CD4-positive, alpha-beta memory T cell (primary cell): ENCODE data around the gene CHP1. TPM values are rescaled to one million over a fixed set of nuclear protein-coding genes. Genes with fewer than 3 reads are reported as not detected.
A peak's percentile ranks its signal among the peaks of the same experiment; 100 is the strongest.

Experiments
- CTCF ChIA-PET: fragments of 350-600 bp; sonication (Branson Sonifier 250); formaldehyde crosslinking; loops from one replicate; lab custom pipeline; 2021; ENCODE audit warnings: inconsistent platforms; ENCODE audit not compliant: partially characterized antibody; lab: Charles Lee
- POLR2A ChIA-PET: fragments of 350-600 bp; sonication (Branson Sonifier 250); formaldehyde crosslinking; loops from one replicate; lab custom pipeline; 2021; ENCODE audit not compliant: partially characterized antibody; lab: Charles Lee
- DNase-seq, 5 donors: peaks; one replicate each; pipeline versions ENCODE4 v3.0.0 to v3.0.0-alpha.2; 2020 to 2022; ENCODE audit warnings: mixed read lengths in 1 of 5
- H3K27ac ChIP-seq: one replicate; pipeline ENCODE4 v1.7.0; 2013; ENCODE audit warnings: low read depth, low read length
- H3K27me3 ChIP-seq: 2 replicates; pipeline ENCODE4 v1.7.0; 2013; ENCODE audit warnings: mild to moderate bottlenecking, low read length, moderate library complexity; ENCODE audit not compliant: insufficient read depth
- H3K36me3 ChIP-seq: 2 replicates; pipeline ENCODE4 v1.7.0; 2013; ENCODE audit warnings: mild to moderate bottlenecking, low read length, moderate library complexity; ENCODE audit not compliant: insufficient read depth
- H3K4me1 ChIP-seq: 2 replicates; pipeline ENCODE4 v1.7.0; 2013; ENCODE audit warnings: mild to moderate bottlenecking, low read length, moderate library complexity; ENCODE audit not compliant: insufficient read depth
- H3K4me3 ChIP-seq, 2 donors: one replicate each; pipeline ENCODE4 v1.7.0; 2013; ENCODE audit warnings: low read length in 2 of 2, mild to moderate bottlenecking in 1 of 2
- H3K9me3 ChIP-seq, 2 donors: one replicate each; pipeline ENCODE4 v1.7.0; 2013; ENCODE audit warnings: low read length in 2 of 2, control low read depth in 1 of 2; ENCODE audit not compliant: control insufficient read depth in 1 of 2
- H3K27ac Mint-ChIP-seq, 7 donors: one replicate each; pipeline ENCODE4 v1.8.0; 2020 to 2021; ENCODE audit warnings: mixed read lengths in 7 of 7, mild to moderate bottlenecking in 6 of 7, inconsistent platforms in 3 of 7, moderate library complexity in 3 of 7
- H3K27me3 Mint-ChIP-seq, 2 donors: one replicate each; pipeline ENCODE4 v1.8.0; 2020 to 2021; ENCODE audit warnings: mixed read lengths in 2 of 2
- H3K36me3 Mint-ChIP-seq, 2 donors: one replicate each; pipeline ENCODE4 v1.8.0; 2020 to 2021; ENCODE audit warnings: mixed read lengths in 2 of 2, inconsistent platforms in 1 of 2, mild to moderate bottlenecking in 1 of 2
- H3K4me1 Mint-ChIP-seq, 4 donors: one replicate each; pipeline ENCODE4 v1.8.0; 2020 to 2021; ENCODE audit warnings: mixed read lengths in 4 of 4, mild to moderate bottlenecking in 1 of 4
- H3K4me3 Mint-ChIP-seq, 8 donors: one replicate each; pipeline ENCODE4 v1.8.0; 2020 to 2021; ENCODE audit warnings: mixed read lengths in 8 of 8, mild to moderate bottlenecking in 7 of 8, moderate library complexity in 6 of 8, inconsistent platforms in 3 of 8
- H3K9me3 Mint-ChIP-seq, 8 donors: one replicate each; pipeline ENCODE4 v1.8.0; 2020 to 2021; ENCODE audit warnings: mixed read lengths in 8 of 8, mild to moderate bottlenecking in 5 of 8, inconsistent platforms in 3 of 8, moderate library complexity in 1 of 8
- intact Hi-C: fragments of 100-400 bp; cut with micrococcal nuclease; formaldehyde crosslinking; loops from one replicate; pipeline ENCODE4 v1.15.1; 2023
- polyA plus RNA-seq, 2 donors: library from polyadenylated mRNA; unstranded; fragments of 300-500 nt; fragmentation: Illumina TruSeq; gene quantifications; one replicate each; pipeline ENCODE4 v1.2.3, GENCODE V29; 2021
- total RNA-seq, 2 experiments: library from RNA; stranded (reverse); gene quantifications; one replicate each; pipeline ENCODE4 v1.2.3, GENCODE V29; 2021

CHP1 gene
- total and polyA plus RNA-seq, 4 experiments from 2014 or later: 9.8 to 27.1 (median 21.4) TPM

DNA sequence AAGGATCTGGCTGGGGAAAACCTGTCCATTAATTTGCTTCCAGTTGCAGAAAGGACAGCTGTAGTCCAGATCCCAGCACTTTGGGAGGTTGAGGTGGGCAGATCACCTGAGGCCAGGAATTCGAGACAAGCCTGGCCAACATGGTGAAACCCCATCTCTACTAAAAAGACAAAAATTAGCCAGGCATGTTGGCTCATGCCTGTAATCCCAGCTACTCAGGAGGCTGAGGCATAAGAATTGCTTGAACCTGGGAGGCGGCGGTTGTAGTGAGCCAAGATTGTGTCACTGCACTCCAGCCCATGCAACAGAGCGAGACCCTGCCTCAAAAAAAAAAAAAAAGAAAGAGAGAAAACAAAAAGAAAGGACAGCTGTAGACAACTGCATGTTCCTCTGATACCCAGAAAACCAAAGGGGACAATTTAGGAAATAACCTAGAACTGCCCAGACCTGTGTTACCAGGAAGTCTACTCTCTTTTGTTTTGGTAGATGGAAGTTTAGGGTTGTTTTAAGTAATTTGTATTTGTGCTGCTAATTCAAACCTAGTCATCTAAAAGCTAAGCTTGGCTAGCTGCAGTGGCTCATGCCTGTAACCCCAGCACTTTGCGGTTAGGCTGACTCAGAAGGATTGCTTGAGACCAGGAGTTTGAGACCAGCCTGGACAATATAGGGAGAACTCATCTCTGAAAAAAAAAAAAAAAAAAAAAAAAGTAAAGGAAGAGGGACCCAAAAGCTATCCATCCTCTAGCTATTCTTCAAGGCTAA lies 23.2 kb upstream of the CHP1 start:
- peaks cover 4 to 7% of the 10 kb centered on the region in 2 donors for H3K27me3 Mint-ChIP-seq
- no peaks in the 10 kb centered on the region for H3K9me3 ChIP-seq
- POLR2A ChIA-PET: no interaction called here
- no peaks in the 10 kb centered on the region for H3K4me1 Mint-ChIP-seq
- CTCF ChIA-PET: interaction anchor here (0.6 to 1.5 kb wide), 3 partner anchors 10 to 533 kb away, joined by 3 read pairs; partner anchors contain the start of gene VPS18
- H3K27ac ChIP-seq: no peak overlapping the region
- H3K4me3 ChIP-seq: no peak overlapping the region
- no peaks in the 10 kb centered on the region for H3K36me3 ChIP-seq
- H3K27ac Mint-ChIP-seq: no peak overlapping the region
- intact Hi-C loops: no loop called here
- H3K9me3 Mint-ChIP-seq: no peaks in the 10 kb centered on the region
- no peaks in the 10 kb centered on the region for H3K36me3 Mint-ChIP-seq
- no peak for DNase-seq
- H3K27me3 ChIP-seq: no peaks in the 10 kb centered on the region
- H3K4me1 ChIP-seq: no peaks in the 10 kb centered on the region
- no peak overlapping the region for H3K4me3 Mint-ChIP-seq

GRCh38 chr15:41215708-41216107 lies 15.4 kb upstream of the CHP1 start:
- H3K4me1 ChIP-seq: no peaks in the 10 kb centered on the region
- intact Hi-C loops: no loop called here
- no peaks in the 10 kb centered on the region for H3K9me3 Mint-ChIP-seq
- H3K27me3 Mint-ChIP-seq: peaks cover 18 to 23% of the 10 kb centered on the region in 2 donors
- POLR2A ChIA-PET: no interaction called here
- no peak overlapping the region for H3K4me3 ChIP-seq
- DNase-seq: no peak
- H3K27me3 ChIP-seq: no peaks in the 10 kb centered on the region
- no peaks in the 10 kb centered on the region for H3K36me3 ChIP-seq
- H3K4me1 Mint-ChIP-seq: no peaks in the 10 kb centered on the region
- H3K4me3 Mint-ChIP-seq: no peak overlapping the region
- H3K9me3 ChIP-seq: no peaks in the 10 kb centered on the region
- H3K27ac ChIP-seq: no peak overlapping the region
- no peak overlapping the region for H3K27ac Mint-ChIP-seq
- H3K36me3 Mint-ChIP-seq: no peaks in the 10 kb centered on the region
- CTCF ChIA-PET: no interaction called here

DNA sequence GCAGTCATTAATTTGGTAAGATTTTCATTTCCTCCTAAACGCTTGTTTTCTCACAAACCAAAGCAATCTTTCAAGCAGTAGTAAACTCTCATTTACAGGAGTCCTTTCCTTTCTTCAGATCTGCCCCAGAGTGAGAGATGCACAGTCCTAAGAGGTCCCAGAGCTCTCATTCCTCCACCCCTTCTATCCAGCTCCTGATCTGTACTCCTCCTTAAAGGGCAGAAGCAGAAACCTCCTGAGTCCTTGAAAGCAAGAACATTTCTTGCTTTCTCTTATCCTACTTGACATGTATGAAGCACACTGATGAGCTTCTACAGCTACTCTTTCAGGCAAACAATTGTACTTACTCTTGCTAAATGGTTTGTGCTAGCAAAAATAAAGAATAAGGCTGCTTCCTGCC lies 12.2 kb upstream of the CHP1 start:
- H3K9me3 ChIP-seq: no peaks in the 10 kb centered on the region
- Mint-ChIP-seq H3K4me3 (no peak overlapping the region), H3K27ac (no peak overlapping the region), H3K9me3 (peaks cover 0 to 2% (median 0%) of the 10 kb centered on the region in 8 donors), H3K27me3 (peaks cover 17 to 25% of the 10 kb centered on the region in 2 donors), H3K4me1 (no peaks in the 10 kb centered on the region), H3K36me3 (no peaks in the 10 kb centered on the region)
- no peak overlapping the region for H3K27ac ChIP-seq
- DNase-seq: no peak
- POLR2A ChIA-PET: no interaction called here
- H3K27me3 ChIP-seq: no peaks in the 10 kb centered on the region
- CTCF ChIA-PET: interaction anchor here (1.3 kb wide), 1 partner anchor 14 kb away, joined by 3 read pairs; no protein-coding TSS in a partner anchor
- no peaks in the 10 kb centered on the region for H3K36me3 ChIP-seq
- H3K4me3 ChIP-seq: no peak overlapping the region
- intact Hi-C loops: no loop called here
- no peaks in the 10 kb centered on the region for H3K4me1 ChIP-seq

- no peaks in the 10 kb centered on the region for H3K36me3 Mint-ChIP-seq
- ChIA-PET POLR2A (no interaction called here), CTCF (no interaction called here)
- H3K27ac Mint-ChIP-seq: no peak overlapping the region
- no peaks in the 10 kb centered on the region for H3K4me1 Mint-ChIP-seq
- Histone ChIP-seq H3K36me3 (no peaks in the 10 kb centered on the region), H3K27ac (no peak overlapping the region), H3K9me3 (no peaks in the 10 kb centered on the region), H3K27me3 (no peaks in the 10 kb centered on the region), H3K4me3 (no peak overlapping the region), H3K4me1 (no peaks in the 10 kb centered on the region)
- intact Hi-C loops: no loop called here
- DNase-seq: no peak
- peaks cover 17 to 28% of the 10 kb centered on the region in 2 donors for H3K27me3 Mint-ChIP-seq
- H3K4me3 Mint-ChIP-seq: no peak overlapping the region
- peaks cover 0 to 2% (median 0%) of the 10 kb centered on the region in 8 donors for H3K9me3 Mint-ChIP-seq
Observed at GRCh38 chr15:41219381-41219780, 11.7 kb upstream of the CHP1 start.

GRCh38 chr15:41230345-41230649 lies 771 bp upstream of the CHP1 start:
- Histone ChIP-seq H3K9me3 (no peaks in the 10 kb centered on the region), H3K27me3 (no peaks in the 10 kb centered on the region), H3K4me3 (peak overlapping the region in 1 of 2 donors; percentile 77), H3K4me1 (peaks cover 28% of the 10 kb centered on the region), H3K36me3 (no peaks in the 10 kb centered on the region), H3K27ac (peak overlapping the region; percentile 81)
- ChIA-PET CTCF (interaction anchor here (0.5 to 1.5 kb wide), 4 partner anchors 56 to 1882 kb away, joined by 3 to 6 read pairs (median 3); no protein-coding TSS in a partner anchor), POLR2A (interaction anchor here (0.9 to 2.1 kb wide), 11 partner anchors 12 to 661 kb away, joined by 3 to 24 read pairs (median 4); partner anchors contain the start of genes INO80, NUSAP1, OIP5 and RPUSD2)
- DNase-seq: no peak
- Mint-ChIP-seq H3K9me3 (no peaks in the 10 kb centered on the region), H3K36me3 (peaks cover 0 to 4% of the 10 kb centered on the region in 2 donors), H3K27me3 (peaks cover 0 to 1% of the 10 kb centered on the region in 2 donors), H3K4me1 (peaks cover 17 to 42% (median 26%) of the 10 kb centered on the region in 4 donors), H3K4me3 (peak overlapping the region; percentile 89 to 93 (median 90)), H3K27ac (peak overlapping the region; percentile 94 to 98 (median 97))
- intact Hi-C loops: loop anchor here (1.0 to 5.0 kb wide), 5 partner anchors 103 to 908 kb away; partner anchors contain the start of genes INAFM2, INO80, NDUFAF1 and NUSAP1

DNA sequence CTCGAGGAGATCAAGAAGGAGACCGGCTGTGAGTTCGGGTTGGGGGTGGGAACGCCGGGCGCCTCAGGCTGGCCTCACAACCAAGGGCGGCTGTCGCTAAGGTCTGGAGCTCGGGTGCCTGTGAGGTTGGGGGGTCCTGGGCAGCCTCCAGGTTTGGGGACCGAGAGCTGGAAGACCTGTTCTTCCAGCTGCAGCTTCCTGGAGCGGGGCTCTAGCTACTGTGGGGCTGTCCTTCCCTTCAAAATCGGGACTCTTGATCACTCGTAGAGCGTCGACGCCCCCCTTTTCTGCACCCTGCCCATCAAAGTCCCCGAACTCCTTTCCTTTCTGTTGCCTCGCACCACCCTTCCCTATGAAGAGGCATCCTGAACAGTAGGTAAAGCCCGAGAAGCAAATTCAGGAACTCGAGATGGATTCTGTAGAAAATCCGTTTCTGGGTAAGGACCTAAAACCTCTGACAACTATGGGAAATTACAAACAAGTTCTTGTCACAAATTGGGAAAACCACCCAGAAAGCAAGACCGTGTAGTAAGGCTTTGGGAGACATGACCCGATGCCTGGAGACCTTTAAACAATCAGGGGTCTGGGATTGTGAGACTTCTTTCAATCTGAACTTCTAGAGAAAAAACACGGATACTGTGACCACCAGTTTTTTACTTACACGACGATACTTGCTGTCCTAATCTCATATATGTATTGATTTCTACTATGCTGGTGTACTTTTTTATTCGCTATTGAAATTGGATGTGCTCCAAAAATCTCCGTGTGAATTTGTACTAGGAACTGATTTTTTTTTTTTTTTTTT lies 556 bp downstream of the CHP1 start:
- intact Hi-C loops: loop anchor here (1.0 to 5.0 kb wide), 7 partner anchors 52 to 909 kb away; partner anchors contain the start of genes CHAC1, INAFM2, NDUFAF1 and NUSAP1
- no peaks in the 10 kb centered on the region for H3K9me3 ChIP-seq
- POLR2A ChIA-PET: interaction anchor here (0.8 to 2.1 kb wide), 20 partner anchors 11 to 1259 kb away, joined by 3 to 24 read pairs (median 3); partner anchors contain the start of genes CHAC1, INO80, IVD and NDUFAF1

More for the DNA sequence above, 556 bp downstream of the CHP1 start:
- Histone ChIP-seq H3K4me3 (peak overlapping the region; percentile 77 to 83), H3K27me3 (no peaks in the 10 kb centered on the region), H3K4me1 (peaks cover 28% of the 10 kb centered on the region), H3K36me3 (no peaks in the 10 kb centered on the region), H3K27ac (peak overlapping the region; percentile 81)
- peak overlapping the region; percentile 94 to 98 (median 97) for H3K27ac Mint-ChIP-seq
- H3K9me3 Mint-ChIP-seq: no peaks in the 10 kb centered on the region
- H3K4me3 Mint-ChIP-seq: peak overlapping the region; percentile 89 to 93 (median 90)
- H3K27me3 Mint-ChIP-seq: no peaks in the 10 kb centered on the region
- H3K36me3 Mint-ChIP-seq: peaks cover 0 to 4% of the 10 kb centered on the region in 2 donors
- peaks cover 20 to 42% (median 26%) of the 10 kb centered on the region in 4 donors for H3K4me1 Mint-ChIP-seq
- CTCF ChIA-PET: interaction anchor here (0.7 to 1.5 kb wide), 15 partner anchors 11 to 924 kb away, joined by 3 to 6 read pairs (median 3); partner anchors contain the start of genes NDUFAF1, NUSAP1, OIP5 and PLCB2
- DNase-seq: peak in 1 of 5 donors; percentile 4
